GM21825 (cell line): ENCODE measurements around the gene EBI3.
"Not testable (repeated sequence)": the region's sequence is repeated elsewhere in the genome, so short reads cannot be mapped to it uniquely, and the experiment has no call there.

Experiments used
- ATAC-seq: cut with Tn5 transposase; IDR thresholded peaks from one replicate; pipeline ENCODE4 v1.9.1; 2021; ENCODE audit warnings: mild to moderate bottlenecking, moderate library complexity; ENCODE audit not compliant: unreplicated experiment

Gene EBI3

DNA sequence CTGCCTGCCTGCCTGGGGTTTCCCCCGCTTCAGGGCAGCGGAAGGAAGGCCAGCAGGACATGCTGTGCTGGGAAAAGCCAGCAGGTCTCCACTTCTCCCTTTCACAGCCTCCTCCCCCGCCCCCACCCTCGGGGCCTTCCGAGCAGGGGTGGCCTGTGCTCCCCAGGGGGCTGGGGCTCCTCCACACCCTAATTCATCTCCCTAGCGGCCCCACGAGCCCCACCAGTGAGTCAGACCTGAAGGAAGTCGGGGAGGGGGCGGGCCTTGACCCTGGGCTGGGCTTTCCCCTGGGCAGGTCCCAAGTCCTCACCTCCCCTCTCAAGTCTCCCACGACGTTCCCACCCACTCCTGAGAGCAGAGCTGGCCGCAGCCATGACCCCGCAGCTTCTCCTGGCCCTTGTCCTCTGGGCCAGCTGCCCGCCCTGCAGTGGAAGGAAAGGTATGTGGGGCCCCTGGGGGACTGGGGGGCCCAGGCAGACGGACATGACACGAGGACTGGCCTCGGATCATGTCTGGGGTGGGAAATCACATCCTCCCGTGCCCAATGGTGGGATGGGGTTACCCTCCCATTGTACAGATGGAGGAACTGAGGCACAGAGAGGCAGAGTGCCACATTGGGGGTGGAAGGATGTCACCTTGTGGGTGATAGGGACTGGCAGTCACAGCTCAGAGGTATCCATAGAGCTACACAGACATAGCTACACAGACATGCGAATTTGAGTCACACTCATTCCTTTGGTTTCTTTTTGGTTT, at the start of gene EBI3:
Gene EBI3 (plus strand): TSS at position 345 of the 753 bp plus-strand sequence. CDS start 28 bp downstream, at position 373.
- ATAC-seq, result peak; percentile 62

DNA sequence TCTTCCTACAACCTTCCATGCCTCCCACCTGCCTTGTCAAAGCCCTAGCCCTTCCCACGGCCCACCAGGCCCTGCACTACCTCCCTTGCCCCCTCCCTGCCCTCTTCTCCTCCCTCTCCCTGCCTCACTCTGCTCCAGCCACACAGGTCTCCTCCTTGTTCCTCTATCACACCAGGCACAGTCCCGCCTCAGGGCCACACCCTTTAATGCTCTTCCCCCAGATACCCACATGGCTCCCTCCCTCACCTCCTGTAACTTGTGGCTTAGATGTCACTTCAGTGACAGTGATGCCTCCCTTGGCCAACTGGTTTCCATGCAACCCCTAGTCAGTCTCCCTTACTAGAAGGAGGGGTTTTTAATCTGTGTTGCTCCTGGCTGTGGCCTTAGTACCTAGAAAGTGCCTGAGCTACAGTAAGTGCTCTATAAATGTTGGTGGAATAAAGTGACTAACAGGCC, 48.2 kb upstream of the EBI3 start:
- ATAC-seq, result no peak

DNA sequence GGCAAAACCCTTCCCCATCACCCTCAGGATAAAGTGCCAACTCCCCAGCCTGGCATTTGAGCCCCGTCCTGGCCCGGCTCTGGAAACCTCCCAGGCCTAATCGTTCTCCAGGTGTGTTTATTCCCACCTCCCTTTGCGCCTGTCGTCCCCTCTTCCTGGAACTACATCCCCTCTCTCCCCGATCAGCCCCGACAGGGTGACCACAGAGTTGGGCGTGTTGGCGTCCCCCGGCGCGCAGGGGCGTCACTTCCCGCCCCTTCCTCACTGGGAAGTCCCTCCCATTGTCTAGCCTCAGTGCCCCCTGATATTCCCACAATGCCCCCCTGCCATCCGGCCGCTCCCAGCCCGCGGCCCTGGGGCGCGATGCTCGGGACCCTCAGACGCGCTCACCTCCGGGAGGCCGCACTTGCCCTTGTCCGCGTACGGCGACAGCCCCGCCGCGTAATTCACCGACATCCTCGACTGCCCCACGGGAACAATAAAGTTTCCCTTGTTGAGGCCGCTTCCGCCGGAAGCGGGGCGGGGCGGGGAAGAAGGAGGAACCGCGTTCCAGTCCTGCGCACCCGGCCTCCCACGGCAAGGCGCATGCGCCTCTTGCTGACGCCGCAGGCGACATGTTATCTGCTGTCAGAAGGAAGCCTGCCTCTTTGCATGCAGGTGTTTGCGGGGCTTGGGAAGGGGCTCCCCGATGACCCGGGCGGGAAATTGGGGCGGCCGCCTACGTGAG, 47.1 kb upstream of the EBI3 start, which contains the start of the genes ANKRD24 and SIRT6:
Gene ANKRD24 (plus strand): TSS at position 606 of the 727 bp plus-strand sequence. CDS start 3,737 bp downstream, outside the sequence.
Gene SIRT6 (minus strand): TSS at position 480 of the 727 bp plus-strand sequence. CDS start 24 bp downstream, at position 456.
- peak; percentile 67 for ATAC-seq

DNA sequence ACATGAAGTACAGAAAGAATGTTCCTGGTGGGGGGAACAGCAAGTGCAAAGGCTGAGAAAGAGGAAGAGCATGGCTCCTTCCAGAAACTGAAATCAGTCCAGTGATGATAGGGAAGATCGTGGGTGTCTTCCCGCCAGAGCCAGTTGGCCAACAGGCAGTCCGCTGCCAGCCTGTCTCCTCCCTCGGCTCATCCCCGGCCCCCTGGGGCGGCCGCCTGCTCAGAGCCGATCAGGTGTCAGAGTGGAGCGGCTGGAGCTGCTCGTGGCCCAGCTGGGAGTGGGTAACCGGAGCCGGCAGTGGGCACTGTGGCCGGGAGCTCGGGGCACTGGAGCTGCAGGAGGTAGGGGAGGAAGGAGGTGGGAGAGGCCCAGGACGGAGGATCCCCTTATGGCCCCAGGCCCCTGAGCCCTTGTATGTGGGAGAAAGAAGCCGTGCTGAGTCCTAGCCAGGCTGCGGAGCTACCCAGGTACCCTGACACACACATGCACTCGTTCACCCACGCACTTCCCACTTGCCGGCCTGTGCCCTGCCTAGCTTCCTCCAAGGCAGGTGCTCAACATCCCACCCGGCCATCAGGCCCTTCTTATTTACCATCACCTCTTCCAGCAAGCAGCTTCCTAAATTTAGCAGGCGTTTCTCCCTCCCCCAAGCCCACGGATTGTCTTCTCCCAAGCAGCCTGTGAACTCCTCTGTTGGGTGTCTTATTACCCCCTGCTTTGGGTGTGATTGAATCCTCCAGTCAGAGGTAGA, 45.2 kb upstream of the EBI3 start:
- ATAC-seq, result no peak

DNA sequence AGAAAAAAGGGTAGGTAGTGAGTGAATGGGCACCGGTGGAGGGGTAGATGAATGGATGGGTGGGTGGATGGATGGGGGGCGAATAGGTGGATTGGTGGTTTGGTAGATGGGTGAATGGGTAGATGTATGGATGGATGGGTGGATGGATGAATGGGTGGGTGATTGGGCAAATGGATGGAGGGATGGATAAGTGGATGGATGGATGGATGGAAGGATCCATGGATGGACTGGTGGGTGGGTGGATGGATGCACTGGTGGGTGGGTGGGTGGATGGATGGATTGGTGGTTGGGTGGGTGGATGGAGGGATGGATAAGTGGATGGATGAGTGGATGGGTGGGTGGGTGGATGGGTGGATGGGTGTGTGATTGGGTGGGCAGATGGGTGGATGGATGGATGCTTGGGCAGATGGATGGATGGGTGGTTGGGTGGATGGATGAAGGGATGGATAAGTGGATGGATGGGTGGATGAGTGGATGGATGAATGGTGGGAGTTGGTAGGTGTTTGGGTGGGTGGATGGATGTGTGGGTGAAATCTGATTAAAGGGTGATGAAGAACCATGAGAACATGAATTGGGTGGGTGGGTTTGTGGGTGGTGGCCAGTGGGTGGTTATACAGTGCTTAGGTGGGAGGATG, 44.5 kb upstream of the EBI3 start:
- no peak for ATAC-seq

DNA sequence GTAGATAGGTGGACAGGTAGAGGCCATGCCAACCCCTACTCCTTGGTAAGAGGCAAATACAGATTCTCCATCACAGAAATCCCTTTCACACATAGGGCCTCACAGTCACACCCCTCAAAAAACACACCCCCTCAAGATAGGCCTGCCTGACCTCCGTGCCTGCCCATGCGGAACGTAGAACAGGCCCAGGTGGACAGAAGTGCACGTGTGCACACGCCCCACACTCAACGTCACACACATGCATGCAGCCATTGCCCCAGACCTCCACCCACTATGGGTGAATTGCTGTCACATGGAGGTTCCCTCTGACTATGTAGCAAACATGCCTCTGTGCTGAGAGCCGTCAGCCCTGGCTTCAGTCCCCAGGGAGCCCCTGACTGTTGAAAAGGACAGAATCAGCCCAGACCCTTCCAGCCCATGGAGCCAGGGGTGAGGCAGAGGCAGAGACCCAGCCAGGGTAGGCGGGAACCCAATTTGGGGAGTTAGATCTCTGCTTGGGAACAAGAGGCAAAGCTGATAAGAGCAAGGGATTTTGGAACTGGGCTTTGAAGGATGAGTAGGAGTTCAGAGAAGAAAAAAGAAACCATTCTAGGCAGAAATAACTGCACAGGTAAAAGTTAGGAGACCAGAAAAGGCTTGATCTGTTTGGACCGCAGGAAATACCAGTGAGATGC, 43.8 kb upstream of the EBI3 start:
- no peak for ATAC-seq

DNA sequence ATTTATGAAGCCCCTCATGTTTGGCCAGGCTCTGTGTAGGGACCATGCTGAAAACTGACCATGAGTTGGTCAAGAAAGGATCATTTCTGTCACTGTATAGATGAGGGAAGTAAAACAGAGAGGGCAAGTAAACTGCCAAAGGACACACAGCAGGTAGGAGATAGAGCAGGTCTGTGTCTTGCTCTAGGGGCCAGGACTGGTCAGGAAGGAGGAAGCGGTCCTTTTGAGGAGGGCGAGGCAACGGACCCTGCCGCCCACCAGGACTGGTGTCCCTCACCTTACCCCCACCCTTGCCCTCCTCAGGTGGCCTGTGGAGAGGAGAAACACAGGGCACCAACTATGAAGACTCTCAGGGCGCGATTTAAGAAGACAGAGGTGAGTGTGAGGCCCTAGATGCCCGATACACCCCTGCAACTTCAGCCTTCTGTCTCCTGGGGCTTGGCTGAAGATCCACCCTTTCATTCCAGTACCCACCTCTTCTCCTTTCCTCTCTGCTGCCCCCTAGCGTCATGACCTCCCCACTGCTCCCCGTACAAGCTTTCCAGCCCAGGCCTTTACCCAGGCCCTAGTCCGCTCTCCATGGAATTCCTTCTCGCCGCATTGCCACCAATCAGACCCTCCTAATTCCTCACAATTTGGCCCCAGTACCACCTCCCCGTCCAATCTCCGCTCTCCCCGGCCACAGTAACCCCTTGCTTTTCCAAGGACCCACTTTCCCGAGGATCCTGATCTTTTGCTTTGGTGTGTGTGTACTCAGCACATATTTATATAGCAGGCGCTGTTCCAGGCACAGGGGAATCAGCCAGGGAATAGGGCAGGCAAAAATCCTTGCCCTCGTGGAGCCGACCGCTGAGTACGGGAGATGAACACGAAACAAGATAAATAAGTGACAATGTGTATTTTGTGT, 43.0 kb upstream of the EBI3 start:
- no peak for ATAC-seq

DNA sequence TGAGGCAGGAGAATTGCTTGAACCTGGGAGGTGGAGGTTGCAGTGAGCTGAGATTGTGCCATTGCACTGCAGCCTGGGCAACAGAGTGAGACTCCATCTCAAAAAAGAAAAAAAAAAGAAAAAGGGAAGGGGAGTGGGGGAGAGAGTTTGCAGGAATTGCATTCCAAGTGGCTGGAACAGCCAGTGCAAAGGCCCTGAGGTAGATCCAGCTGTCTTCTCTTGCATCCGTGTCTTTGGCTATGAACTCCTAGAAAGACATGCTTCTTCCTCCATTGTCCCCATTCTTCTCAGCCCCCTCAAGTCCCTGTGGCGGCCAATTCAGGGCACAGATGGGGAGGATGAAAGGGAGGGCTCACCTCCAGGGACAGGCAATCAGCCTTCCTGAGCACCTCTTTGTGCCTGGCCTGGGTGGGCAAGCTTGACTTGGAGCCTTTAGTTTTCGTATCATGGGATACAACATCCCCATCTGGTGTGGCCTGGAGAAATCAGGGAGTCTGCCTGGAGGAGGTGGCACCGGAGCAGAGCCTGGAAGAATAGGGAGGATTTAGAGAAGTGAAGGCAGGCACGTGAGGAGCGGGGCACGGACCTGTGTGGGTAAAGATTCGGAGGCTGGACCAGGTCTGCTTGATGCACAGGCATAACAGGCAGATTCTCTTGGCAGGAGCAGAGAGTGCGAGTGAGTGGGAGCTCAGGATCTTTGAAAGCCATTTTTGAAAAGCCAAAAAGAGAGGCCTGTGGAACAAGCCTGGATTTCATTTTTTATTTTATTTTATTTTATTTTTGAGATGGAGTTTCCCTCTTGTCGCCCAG, 41.8 kb upstream of the EBI3 start:
- ATAC-seq, result no peak

DNA sequence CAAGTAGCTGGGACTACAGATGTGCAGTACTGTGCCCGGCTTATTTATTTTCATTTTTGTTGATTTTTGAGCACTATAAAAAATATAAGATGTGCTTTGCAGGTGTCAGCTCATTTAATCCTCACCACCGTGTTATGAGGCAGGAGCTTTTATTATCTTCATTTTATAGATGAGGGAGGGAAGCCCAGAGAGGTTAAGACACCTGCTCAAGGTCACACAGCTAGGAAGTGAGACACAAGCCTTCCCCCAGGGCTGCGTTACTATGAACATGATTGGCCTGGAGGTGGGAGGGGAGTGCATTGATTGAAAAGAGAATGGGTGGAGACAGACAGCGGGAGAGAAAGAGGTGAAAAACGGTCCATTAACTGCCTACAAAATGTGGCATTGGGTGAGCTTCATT, 39.7 kb upstream of the EBI3 start:
- no peak for ATAC-seq

DNA sequence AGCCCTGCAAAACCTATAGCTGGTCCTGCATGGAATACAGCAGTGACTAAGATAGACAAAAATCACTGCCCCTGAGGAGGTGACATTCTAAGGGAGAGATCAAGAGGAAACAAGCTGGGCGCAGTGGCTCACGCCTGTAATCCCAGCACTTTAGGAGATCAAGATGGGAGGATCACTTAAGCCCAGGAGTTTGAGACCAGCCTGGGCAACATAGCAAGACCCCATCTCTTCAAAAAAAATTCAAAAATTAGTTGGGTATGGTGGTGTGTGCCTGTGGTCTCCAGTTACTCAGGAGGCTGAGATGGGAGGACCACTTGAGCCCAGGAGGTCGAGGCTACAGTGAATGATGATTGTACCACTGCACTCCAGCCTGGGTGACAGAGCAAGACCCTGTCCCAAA, 36.8 kb upstream of the EBI3 start:
- not testable (repeated sequence) for ATAC-seq

DNA sequence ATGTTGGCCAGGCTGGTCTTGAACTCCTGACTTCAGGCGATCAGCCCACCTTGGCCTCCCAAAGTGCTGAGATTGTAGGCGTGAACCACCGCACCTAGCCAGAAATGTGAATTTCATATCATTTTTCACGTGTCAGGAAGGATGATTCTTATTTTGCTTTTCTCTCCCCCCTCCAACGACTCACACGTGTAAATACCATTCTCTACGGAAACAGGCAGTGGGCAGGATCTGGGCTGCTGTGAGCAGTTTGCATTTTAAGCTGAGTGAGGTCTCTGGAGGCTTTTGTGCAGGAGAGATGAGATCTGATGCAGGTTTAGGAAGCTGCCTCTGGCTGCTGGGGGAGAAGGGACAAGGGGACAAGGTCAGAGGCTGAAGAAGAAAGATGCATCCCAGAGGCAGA, 35.0 kb upstream of the EBI3 start:
- ATAC-seq, result no peak

DNA sequence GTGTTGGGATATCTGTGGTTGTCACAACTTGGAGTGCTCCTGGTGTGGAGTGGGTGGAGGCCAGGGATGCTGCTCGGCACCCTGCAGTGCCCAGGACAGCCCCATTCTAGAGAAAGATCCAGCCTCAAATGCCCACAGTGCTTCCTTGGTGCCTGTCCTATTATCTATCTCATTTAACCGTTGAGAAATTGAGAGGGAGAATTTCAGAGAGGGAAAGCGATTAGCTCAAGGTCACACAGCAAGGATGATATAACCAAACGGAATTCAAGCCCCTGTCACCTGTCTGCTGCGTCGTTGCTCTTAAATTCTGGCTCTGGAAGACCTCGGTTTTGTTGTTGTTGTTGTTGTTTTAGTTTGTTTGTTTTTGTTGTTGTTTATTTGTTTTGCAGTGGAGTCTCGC, 33.3 kb upstream of the EBI3 start:
- ATAC-seq, result no peak

DNA sequence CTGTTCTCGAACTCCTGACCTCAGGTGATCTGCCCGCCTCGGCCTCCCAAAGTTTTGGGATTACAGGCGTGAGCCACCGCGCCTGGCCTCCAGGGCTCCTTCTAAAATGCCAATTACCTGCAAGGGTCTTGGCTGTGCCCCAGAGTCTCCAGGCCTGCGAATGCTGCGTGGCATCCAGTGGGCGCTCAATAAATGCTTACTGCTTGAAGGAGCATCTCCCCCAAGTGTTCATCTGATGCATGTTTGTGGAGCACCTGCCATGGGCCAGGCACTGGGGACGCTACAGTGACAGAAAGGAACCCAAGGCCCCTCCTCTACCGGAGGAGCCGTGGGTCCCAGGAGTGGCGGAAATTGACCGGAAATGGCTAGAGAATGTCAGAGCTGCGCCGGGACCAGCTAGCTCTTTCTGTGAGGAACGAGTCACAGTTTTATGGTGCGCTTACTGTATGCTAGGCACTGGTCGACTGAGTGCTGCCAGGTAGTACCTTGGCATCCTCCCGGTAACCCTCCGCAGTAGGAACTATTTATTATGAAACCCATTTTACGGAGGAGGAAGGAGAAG, 32.7 kb upstream of the EBI3 start:
- no peak for ATAC-seq

DNA sequence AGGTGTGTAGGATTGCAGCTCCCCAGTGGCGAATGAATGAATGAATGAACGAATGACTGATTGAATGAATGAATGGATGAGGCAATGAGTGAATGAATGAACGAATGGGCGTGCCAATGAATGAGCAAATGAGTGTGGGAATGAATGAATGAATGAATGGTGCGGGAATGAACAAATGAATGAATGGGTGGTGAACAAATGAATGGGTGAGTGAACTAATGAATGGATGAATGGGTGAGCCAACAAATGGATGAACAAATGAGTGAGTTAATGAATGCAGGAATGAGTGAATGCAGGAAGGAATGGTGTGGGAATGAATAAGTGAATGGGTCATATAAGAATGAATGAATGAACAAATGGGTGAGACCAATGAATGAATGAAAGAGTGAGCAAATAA, 32.1 kb upstream of the EBI3 start:
- no peak for ATAC-seq

DNA sequence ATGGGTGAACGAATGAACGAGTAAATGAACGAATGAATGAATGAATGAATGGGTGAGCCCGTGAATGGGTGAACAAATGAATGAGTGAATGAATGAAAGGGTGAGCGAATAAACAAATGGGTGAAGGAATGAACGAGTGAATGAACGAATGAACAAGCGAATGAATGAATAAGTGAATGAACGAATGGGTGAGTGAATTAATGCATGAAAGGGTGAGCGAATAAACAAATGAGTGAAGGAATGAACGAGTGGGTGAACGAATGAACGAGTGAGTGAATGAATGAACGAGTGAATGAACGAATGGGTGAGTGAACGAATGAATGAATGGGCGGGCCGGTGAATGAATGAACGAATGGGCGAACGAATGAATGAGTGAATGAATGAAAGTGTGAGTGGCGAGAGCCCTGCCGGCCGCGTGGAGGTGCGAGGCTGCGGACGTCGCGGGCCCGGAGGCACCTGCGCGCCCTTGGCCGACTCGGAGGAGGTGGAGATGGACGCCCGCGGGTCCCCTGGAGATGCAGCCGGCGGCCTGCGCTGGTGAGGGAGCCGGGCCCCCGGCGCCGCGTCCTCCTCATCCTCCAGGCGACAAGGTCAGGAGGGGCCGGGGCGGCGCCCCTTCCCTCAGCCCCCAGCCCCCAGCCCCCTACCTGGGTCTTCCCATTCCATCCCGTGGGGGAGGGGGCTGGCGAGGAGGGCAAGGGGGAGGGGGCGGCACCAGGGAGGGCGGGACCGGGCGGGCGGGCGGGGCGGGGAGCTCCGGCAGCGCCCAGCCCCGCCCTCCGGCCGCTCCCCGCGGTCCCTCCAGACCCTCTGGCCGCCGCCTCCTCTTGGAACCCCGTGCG, 31.5 kb upstream of the EBI3 start:
- ATAC-seq, result no peak

DNA sequence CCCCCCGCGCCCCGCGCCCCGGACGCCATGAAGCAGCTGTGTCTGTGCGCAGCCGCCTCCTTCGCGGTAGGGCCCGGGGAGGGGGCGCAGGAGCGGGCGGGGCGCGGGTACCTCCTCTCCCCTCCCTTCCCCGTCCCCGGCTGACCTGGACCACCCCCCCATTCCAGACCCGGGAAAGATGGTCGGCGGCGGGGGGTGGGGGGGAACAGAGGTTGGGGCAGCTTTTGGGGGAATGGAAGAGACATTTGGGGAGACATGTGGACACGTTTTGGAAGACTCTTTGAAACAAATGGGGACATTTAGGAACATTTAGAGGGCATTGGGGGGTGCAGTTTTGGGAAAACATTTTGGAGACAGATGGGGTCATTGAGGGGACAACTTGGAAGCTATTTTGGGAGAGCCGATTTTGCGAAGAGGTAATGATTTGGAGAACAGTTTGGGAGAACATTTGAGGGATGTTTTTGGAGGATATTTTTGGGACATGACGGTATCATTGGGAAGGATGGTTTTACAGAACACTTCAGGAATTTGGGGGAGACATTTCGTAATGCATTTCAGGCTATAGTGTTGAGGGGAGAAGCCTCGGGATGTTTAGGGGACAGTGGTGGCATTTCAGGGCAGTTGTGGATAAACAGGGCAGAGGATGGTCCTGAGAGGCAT, 30.7 kb upstream of the EBI3 start:
- no peak for ATAC-seq
